Adrenal gland (tissue), 12 donors: ENCODE results near the gene SRSF10. TPM values are rescaled to one million over a fixed set of nuclear protein-coding genes. Genes with fewer than 3 reads are reported as not detected.

Experiments used
- DNase-seq, 7 donors: peaks; one replicate each; pipeline ENCODE4 v3.0.0-alpha.2; 2019 to 2020
- H3K27ac ChIP-seq, 5 donors: fragments of 200-600 bp; sonication (generic) in 4 of 5; 1 replicate in 3 of 5; 2 replicates in 2 of 5; pipeline versions ENCODE4 v1.5.1 to v1.8.0; 2016 to 2020; ENCODE audit warnings: mild to moderate bottlenecking in 1 of 5
- H3K27me3 ChIP-seq: fragments of 200-600 bp; 2 replicates; pipeline ENCODE4 v1.8.0; 2021
- H3K36me3 ChIP-seq, 2 donors: fragments of 200-600 bp; replicated peaks in 1 of 2; 1 replicate in 1 of 2; 2 replicates in 1 of 2; pipeline versions ENCODE4 v1.5.1 to v1.8.0; 2018 to 2022
- H3K4me1 ChIP-seq, 2 donors: fragments of 200-600 bp; replicated peaks in 1 of 2; 1 replicate in 1 of 2; 2 replicates in 1 of 2; pipeline versions ENCODE4 v1.5.1 to v1.8.0; 2018 to 2021
- H3K4me3 ChIP-seq, 4 donors: fragments of 200-600 bp; sonication (generic) in 3 of 4; one replicate each; pipeline ENCODE4 v1.5.1; 2016 to 2018
- H3K9me3 ChIP-seq, 3 donors: fragments of 200-600 bp; sonication (generic) in 1 of 3; replicated peaks in 1 of 3; 1 replicate in 2 of 3; 2 replicates in 1 of 3; pipeline versions ENCODE4 v1.5.1 to v1.8.0; 2016 to 2021
- POLR2A ChIP-seq, 2 donors: fragments of 450-650 bp; IDR thresholded peaks; one replicate each; pipeline ENCODE4 v1.6.1; 2017; ENCODE audit warnings: antibody characterized with exemption in 2 of 2, mild to moderate bottlenecking in 2 of 2, moderate library complexity in 1 of 2
- WGBS, 4 donors: extraction: QIAGEN DNeasy Blood & Tissue Kit in 2 of 4; methylation state at CpG; one replicate each; pipeline versions ENCODE4 v1.1.5 to v1.1.7; 2013 to 2017; 5-methylcytosine and 5-hydroxymethylcytosine counted together
- intact Hi-C, 2 donors: fragments of 100-400 bp; cut with DNase I; formaldehyde crosslinking; loops; one replicate each; pipeline versions ENCODE4 v1.14.1 to v1.15.0; 2022 to 2023
- polyA plus RNA-seq, 3 donors: library from polyadenylated mRNA; stranded (reverse); fragments of 200-250 nt in 2 of 3; fragments of 350-450 nt in 1 of 3; fragmentation: Illumina TruSeq in 1 of 3; extraction: RNeasy Lipid Tissue Mini Kit (QIAGEN cat#74804) in 1 of 3; gene quantifications; one replicate each; pipeline ENCODE4 v1.2.3, GENCODE V29; 2013 to 2014
- total RNA-seq, 9 donors: library from RNA; depleted of rRNA in 4 of 9; stranded (reverse); fragments of >200 nt in 4 of 9; fragments of 120-200 nt in 1 of 9; fragmentation: NEBNext Ultra II Directional in 1 of 9; extraction: Animal tissue kit (Norgen Biotek cat#: 25700) in 1 of 9; gene quantifications; one replicate each; pipeline versions ENCODE4 v1.1.0 to v1.2.4, GENCODE V29; 2013 to 2023
- TF ChIP-seq, protein P1 (sequence below), 6 experiments: fragments of 450-650 bp in 4 of 6; fragments of 200-600 bp in 2 of 6; sonication (generic) in 1 of 6; IDR thresholded peaks; 1 replicate in 5 of 6; 2 replicates in 1 of 6; pipeline versions ENCODE4 v1.5.1 to v1.8.0; 2016 to 2021; ENCODE audit warnings: antibody characterized with exemption in 6 of 6, mild to moderate bottlenecking in 2 of 6, moderate library complexity in 1 of 6
- donor health status: healthy with polysubstance abuse.
- donor health status: Bipolar disorder and iron deficiency.
- donor health status: DM: yes; HTN: yes; CAD: no.
- donor health status: DM: no; HTN: no; CAD: no.
- donor health status: DM: no; HTN: no; CAD: no.
- donor health status: DM: yes; HTN: yes; CAD: no.

The SRSF10 gene
- total and polyA plus RNA-seq, 12 donors: 65.8 to 190 (median 105) TPM

DNA sequence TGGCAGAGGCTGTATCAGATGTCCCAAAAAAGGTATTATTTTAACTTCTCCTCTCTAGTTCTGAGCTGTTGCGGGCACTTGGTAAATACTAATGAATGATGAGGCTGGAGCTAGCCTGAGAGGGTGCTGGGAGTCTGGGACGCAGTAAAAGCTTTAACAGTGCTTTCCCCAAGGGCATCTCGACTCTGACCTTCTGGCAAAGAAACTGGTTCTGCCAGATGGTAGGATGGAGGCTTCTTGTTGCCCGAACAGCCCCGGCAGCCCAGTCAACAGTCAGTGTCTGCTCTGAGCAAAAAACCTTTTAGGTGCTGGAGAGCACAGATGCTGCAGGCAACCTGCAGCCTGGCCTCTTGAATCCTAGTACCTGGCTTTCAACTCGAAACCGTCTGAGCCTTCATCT, 23.0 kb downstream of the SRSF10 start:
- no peaks in the 10 kb centered on the region for H3K36me3 ChIP-seq
- peak in 3 of 7 donors; percentile 22 to 36 (median 34) for DNase-seq
- peaks cover 11 to 14% of the 10 kb centered on the region in 2 donors for H3K4me1 ChIP-seq
- no peak for TF ChIP-seq POLR2A (IDR thresholded peaks at IDR 0.05)
- TF ChIP-seq, protein P1, sequence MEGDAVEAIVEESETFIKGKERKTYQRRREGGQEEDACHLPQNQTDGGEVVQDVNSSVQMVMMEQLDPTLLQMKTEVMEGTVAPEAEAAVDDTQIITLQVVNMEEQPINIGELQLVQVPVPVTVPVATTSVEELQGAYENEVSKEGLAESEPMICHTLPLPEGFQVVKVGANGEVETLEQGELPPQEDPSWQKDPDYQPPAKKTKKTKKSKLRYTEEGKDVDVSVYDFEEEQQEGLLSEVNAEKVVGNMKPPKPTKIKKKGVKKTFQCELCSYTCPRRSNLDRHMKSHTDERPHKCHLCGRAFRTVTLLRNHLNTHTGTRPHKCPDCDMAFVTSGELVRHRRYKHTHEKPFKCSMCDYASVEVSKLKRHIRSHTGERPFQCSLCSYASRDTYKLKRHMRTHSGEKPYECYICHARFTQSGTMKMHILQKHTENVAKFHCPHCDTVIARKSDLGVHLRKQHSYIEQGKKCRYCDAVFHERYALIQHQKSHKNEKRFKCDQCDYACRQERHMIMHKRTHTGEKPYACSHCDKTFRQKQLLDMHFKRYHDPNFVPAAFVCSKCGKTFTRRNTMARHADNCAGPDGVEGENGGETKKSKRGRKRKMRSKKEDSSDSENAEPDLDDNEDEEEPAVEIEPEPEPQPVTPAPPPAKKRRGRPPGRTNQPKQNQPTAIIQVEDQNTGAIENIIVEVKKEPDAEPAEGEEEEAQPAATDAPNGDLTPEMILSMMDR (IDR thresholded peaks at IDR 0.05): no peak
- no peak overlapping the region for H3K27ac ChIP-seq
- H3K4me3 ChIP-seq: no peak overlapping the region
- WGBS, 4 donors: 38 to 48% (median 41%) methylated on average over 5 to 7 of the region's 7 CpGs
- intact Hi-C loops: loop anchor here in 1 of 2 donors (10.0 kb wide), 1 partner anchor 68 kb away; no protein-coding TSS in a partner anchor
- no peaks in the 10 kb centered on the region for H3K9me3 ChIP-seq
- H3K27me3 ChIP-seq: no peaks in the 10 kb centered on the region

DNA sequence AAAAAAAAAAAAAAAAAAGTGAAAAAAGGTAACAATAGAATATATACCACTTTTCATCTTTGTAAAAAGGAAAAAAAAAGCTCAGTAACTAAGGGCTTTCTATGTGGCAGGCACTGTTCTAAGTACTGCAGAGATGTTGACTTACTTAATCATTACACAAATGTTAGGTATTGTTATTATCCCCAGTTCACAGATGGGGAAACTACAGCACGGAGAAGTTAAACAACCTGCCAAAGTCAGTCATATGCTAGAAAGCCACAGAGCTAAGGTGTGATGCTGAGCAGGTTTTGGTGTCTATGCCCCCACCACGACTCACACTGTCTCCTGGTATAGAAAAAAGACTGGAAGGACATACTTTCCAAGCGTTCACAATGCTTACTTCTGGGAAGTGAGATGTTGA, 27.1 kb downstream of the SRSF10 start:
- Histone ChIP-seq H3K4me1 (no peaks in the 10 kb centered on the region), H3K27me3 (no peaks in the 10 kb centered on the region), H3K27ac (no peak overlapping the region), H3K36me3 (no peaks in the 10 kb centered on the region), H3K4me3 (no peak overlapping the region), H3K9me3 (no peaks in the 10 kb centered on the region)
- DNase-seq: no peak
- intact Hi-C loops: loop anchor here in 1 of 2 donors (10.0 kb wide), 1 partner anchor 72 kb away; no protein-coding TSS in a partner anchor
- WGBS, 4 donors: 73 to 82% (median 80%) methylated on average over 3 of the region's 3 CpGs
- TF ChIP-seq POLR2A (IDR thresholded peaks at IDR 0.05): no peak
- TF ChIP-seq, protein P1 (IDR thresholded peaks at IDR 0.05): no peak

DNA sequence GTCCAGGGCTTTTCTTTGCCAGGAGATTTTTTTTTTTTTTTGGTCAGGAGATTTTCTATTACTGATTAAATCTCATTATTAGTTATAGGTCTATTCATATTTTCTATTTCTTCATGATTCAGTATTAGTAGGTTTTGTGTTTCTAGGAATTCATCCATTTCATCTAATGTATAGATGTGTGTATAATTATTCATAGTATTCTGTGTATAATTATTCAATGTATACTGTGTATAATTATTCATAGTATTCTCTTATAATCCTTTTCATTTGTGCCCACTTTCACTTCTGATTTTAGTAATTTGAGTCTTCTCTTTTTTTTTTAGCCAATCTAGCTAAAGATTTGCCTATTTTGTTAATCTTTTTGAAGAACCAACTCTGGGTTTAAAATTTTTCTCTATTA, 32.8 kb downstream of the SRSF10 start:
- intact Hi-C loops: no loop called here
- Histone ChIP-seq H3K4me3 (no peak overlapping the region), H3K36me3 (no peaks in the 10 kb centered on the region), H3K27ac (no peak overlapping the region), H3K4me1 (no peaks in the 10 kb centered on the region), H3K9me3 (peaks cover 0 to 6% (median 0%) of the 10 kb centered on the region in 3 donors), H3K27me3 (peaks cover 6% of the 10 kb centered on the region)
- no peak for DNase-seq
- TF ChIP-seq POLR2A (IDR thresholded peaks at IDR 0.05): no peak

DNA sequence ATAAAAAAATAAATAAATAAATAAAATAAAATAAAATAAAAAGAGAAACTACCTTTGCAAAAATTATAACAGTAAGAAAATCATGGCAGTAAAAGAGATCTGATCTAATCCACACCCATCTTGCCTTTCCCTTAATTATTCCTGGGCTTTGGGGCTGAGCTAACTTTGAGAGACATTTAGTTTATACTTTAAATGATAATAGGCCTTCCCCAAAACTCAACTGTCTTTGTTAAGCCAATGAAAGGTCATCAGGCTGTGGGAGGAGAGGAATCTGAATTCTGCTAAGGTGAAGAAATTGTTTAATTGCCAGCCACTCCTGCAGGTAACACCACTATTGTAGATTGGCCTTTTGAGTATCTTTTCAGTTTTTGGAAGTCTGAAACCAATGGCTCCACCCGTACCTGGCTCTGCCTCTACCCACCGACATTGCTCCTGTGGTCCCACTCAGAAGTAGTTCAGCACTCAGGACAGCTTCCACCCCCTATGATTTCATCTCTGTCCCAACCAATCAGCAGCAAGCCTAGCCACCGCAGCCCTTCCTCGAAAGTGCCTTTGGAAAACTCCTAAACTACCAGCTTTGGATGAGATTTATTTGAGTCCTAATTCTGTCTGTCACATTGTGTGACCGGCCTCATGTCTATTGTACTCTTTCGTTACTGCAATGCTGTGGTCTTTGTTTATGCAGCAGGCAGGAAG, 43.5 kb downstream of the SRSF10 start:
- Histone ChIP-seq H3K27ac (no peak overlapping the region), H3K27me3 (no peaks in the 10 kb centered on the region), H3K9me3 (no peaks in the 10 kb centered on the region), H3K4me3 (no peak overlapping the region), H3K4me1 (no peaks in the 10 kb centered on the region), H3K36me3 (no peaks in the 10 kb centered on the region)
- intact Hi-C loops: no loop called here
- DNase-seq: no peak
- 59 to 69% (median 65%) methylated on average over 6 of the region's 6 CpGs for WGBS, 4 donors
- TF ChIP-seq, protein P1 (IDR thresholded peaks at IDR 0.05): no peak
- no peak for TF ChIP-seq POLR2A (IDR thresholded peaks at IDR 0.05)

DNA sequence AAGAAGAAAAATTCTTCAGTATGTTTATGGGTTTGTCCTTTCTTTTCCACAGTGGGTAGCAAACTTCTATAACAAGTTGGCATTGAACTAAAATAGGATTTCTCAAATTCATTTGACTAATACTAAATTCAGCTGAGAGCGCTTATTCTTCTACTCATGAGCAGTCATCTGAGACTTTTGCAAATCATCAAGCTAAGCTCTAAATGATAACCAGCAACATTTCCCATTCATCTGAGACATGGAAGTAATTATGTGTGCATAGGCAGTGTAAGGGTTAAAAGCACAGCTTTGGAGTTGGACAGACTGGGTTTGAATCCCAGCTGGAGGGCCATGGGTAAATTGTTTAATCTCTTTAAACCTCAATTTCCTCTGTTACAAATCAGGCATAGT, 48.6 kb downstream of the SRSF10 start:
- no peak overlapping the region for H3K27ac ChIP-seq
- H3K4me1 ChIP-seq: no peaks in the 10 kb centered on the region
- DNase-seq: no peak
- intact Hi-C loops: no loop called here
- no peaks in the 10 kb centered on the region for H3K27me3 ChIP-seq
- TF ChIP-seq, protein P1 (IDR thresholded peaks at IDR 0.05): no peak
- TF ChIP-seq POLR2A (IDR thresholded peaks at IDR 0.05): no peak
- no peak overlapping the region for H3K4me3 ChIP-seq
- H3K9me3 ChIP-seq: no peaks in the 10 kb centered on the region
- 86 to 95% (median 92%) methylated on average over 1 of the region's 1 CpG for WGBS, 4 donors
- no peaks in the 10 kb centered on the region for H3K36me3 ChIP-seq
